HT-29 (cell line): ENCODE data around the gene HOXA7. TPM values are rescaled to one million over a fixed set of nuclear protein-coding genes. Genes with fewer than 3 reads are reported as not detected.

Source experiments
- DNase-seq: peaks from one replicate; pipeline ENCODE4 v3.0.0-alpha.2; 2015; ENCODE audit warnings: low spot score
- total RNA-seq: library from RNA; depleted of rRNA; stranded (reverse); fragments of >200 nt; shearing (Covaris generic); gene quantifications from 2 replicates; pipeline ENCODE4 v1.2.3, GENCODE V29; 2014; rRNA removed

Gene HOXA7
- 5.6 and 10.7 TPM in 2 replicates for total RNA-seq

GRCh38 chr7:27156508-27156898 lies at the start of gene HOXA7:
Gene HOXA7 (minus strand): TSS chr7:27156675. CDS start chr7:27156545, 130 bp downstream.
- DNase-seq = peak; percentile 69

- DNase-seq = peak; percentile 81
Observed at GRCh38 chr7:27205325-27206280, 49.1 kb upstream of the HOXA7 start.

GRCh38 chr7:27204851-27205322 lies 48.4 kb upstream of the HOXA7 start:
- DNase-seq = peak; percentile 71

- DNase-seq = peak; percentile 70
Observed at GRCh38 chr7:27203964-27204594, 47.6 kb upstream of the HOXA7 start.

GRCh38 chr7:27203365-27203953 lies 47.0 kb upstream of the HOXA7 start:
- DNase-seq = peak; percentile 71

- DNase-seq = no peak
Observed at GRCh38 chr7:27202862-27203134, 46.3 kb upstream of the HOXA7 start.

GRCh38 chr7:27202018-27202861 lies 45.8 kb upstream of the HOXA7 start:
- peak; percentile 63 for DNase-seq

- no peak for DNase-seq
Observed at GRCh38 chr7:27201580-27202017, 45.1 kb upstream of the HOXA7 start.

GRCh38 chr7:27200761-27201579 lies 44.5 kb upstream of the HOXA7 start:
- DNase-seq = peak; percentile 87

- peak; percentile 92 for DNase-seq
Observed at GRCh38 chr7:27199849-27200760, 43.6 kb upstream of the HOXA7 start, which contains the start of gene HOXA13. Gene HOXA13 (minus strand): TSS chr7:27200091. CDS start chr7:27200077, 14 bp downstream.

- peak; percentile 60 for DNase-seq
Observed at GRCh38 chr7:27198871-27199801, 42.7 kb upstream of the HOXA7 start.

- DNase-seq = peak; percentile 77
Observed at GRCh38 chr7:27198138-27198841, 41.8 kb upstream of the HOXA7 start.

GRCh38 chr7:27197137-27198042 lies 40.9 kb upstream of the HOXA7 start:
- DNase-seq = peak; percentile 83

- DNase-seq = peak; percentile 98
Observed at GRCh38 chr7:27196287-27196767, 39.9 kb upstream of the HOXA7 start.

- peak; percentile 75 for DNase-seq
Observed at GRCh38 chr7:27194686-27195379, 38.4 kb upstream of the HOXA7 start.

GRCh38 chr7:27194002-27194352 lies 37.5 kb upstream of the HOXA7 start:
- DNase-seq = no peak
